ENCODE results near the gene KCNK7.

DNA sequence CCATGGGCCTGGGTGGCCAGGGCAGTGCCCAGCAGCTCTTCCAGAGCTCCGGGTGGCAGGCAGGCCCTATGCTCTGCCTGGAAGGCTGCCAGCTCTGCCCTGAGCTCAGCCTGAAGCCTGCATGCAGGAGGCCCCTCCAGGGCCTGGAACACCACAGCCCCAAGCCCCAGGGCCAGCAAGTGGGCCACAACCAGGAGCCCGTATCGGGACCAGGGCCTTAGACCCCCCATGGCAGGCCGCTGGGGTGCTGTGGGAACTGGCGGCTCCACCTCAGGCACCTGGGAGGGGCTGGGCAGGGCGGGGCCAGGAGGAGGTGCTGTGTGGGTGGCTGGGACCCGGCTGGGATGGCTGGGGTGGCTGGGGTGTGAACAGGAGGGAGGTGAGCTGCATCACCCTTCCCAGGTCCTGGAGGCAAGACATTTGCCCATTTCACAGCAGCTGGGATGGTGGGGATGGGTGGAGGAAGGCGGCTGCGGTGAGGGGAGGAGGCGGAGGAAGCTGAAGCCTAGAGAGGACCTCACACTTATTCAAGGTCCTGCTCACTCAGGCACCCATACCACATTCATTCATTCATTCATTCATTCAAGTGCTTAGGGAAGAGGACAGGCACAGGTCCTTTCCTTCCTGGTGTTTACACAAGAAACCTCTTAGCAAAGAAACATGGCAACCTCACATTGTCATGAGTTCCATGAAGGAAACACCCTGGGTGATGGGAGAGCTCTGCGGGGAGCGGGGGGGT, at the start of gene KCNK7:
- TF ChIP-seq TAF1 (IDR thresholded peaks at IDR 0.05; ENCODE audit: borderline replicate concordance, insufficient read depth, low read length) = no peak
- TF ChIP-seq, protein P1, sequence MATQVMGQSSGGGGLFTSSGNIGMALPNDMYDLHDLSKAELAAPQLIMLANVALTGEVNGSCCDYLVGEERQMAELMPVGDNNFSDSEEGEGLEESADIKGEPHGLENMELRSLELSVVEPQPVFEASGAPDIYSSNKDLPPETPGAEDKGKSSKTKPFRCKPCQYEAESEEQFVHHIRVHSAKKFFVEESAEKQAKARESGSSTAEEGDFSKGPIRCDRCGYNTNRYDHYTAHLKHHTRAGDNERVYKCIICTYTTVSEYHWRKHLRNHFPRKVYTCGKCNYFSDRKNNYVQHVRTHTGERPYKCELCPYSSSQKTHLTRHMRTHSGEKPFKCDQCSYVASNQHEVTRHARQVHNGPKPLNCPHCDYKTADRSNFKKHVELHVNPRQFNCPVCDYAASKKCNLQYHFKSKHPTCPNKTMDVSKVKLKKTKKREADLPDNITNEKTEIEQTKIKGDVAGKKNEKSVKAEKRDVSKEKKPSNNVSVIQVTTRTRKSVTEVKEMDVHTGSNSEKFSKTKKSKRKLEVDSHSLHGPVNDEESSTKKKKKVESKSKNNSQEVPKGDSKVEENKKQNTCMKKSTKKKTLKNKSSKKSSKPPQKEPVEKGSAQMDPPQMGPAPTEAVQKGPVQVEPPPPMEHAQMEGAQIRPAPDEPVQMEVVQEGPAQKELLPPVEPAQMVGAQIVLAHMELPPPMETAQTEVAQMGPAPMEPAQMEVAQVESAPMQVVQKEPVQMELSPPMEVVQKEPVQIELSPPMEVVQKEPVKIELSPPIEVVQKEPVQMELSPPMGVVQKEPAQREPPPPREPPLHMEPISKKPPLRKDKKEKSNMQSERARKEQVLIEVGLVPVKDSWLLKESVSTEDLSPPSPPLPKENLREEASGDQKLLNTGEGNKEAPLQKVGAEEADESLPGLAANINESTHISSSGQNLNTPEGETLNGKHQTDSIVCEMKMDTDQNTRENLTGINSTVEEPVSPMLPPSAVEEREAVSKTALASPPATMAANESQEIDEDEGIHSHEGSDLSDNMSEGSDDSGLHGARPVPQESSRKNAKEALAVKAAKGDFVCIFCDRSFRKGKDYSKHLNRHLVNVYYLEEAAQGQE (IDR thresholded peaks at IDR 0.05; ENCODE audit: insufficient read depth in 1 of 2, low read depth in 2 of 2, low read length in 2 of 2) = no peak
- no peak for TF ChIP-seq POLR2AphosphoS5 (IDR thresholded peaks at IDR 0.05; ENCODE audit: low read depth, low read length)
- no peak for TF ChIP-seq SIN3A (IDR thresholded peaks at IDR 0.05; ENCODE audit: borderline replicate concordance, insufficient read depth, low read length)
- TF ChIP-seq FOXP2 (optimal IDR thresholded peaks at IDR 0.05; ENCODE audit: borderline replicate concordance, extremely low read depth, extremely low read length, insufficient read depth) = no peak

Data from PFSK-1 (cell line).